ENCODE measurements around the gene KDM4B. TPM values are rescaled to one million over a fixed set of nuclear protein-coding genes. Genes with fewer than 3 reads are reported as not detected.

Gene KDM4B
- polyA plus RNA-seq, 1 experiment, result 7.7 TPM

GRCh38 chr19:5047251-5047935, 78.5 kb downstream of the KDM4B start:
- ChIA-PET CTCF (interaction anchor here (0.6 to 1.7 kb wide), 5 partner anchors 19 to 533 kb away, joined by 3 to 5 read pairs (median 3); no protein-coding TSS in a partner anchor), POLR2A (no interaction called here)
- DNase-seq (ENCODE audit: low read depth, low spot score), result no peak
- H3K9me3 ChIP-seq (ENCODE audit: control insufficient read depth, insufficient read depth, low read length), result peaks cover 4% of the 10 kb centered on the region; the same call in 1 of the 2 replicates
- TF ChIP-seq CTCF (IDR thresholded peaks at IDR 0.05; ENCODE audit: low read depth, low read length), result no peak
- no peaks in the 10 kb centered on the region for H3K27me3 ChIP-seq (ENCODE audit: control insufficient read depth, insufficient read depth, low read length)
- no peak overlapping the region for H3K27ac ChIP-seq (ENCODE audit: low read depth, low read length)
- H3K4me3 ChIP-seq (ENCODE audit: low read depth, low read length), result no peak overlapping the region

- Histone ChIP-seq H3K4me3 (ENCODE audit: low read depth, low read length) (no peak overlapping the region), H3K27ac (ENCODE audit: low read depth, low read length) (peak overlapping the region; percentile 21), H3K27me3 (ENCODE audit: control insufficient read depth, insufficient read depth, low read length) (no peaks in the 10 kb centered on the region), H3K9me3 (ENCODE audit: control insufficient read depth, insufficient read depth, low read length) (no peaks in the 10 kb centered on the region)
- peak; percentile 94 for TF ChIP-seq CTCF (IDR thresholded peaks at IDR 0.05; ENCODE audit: low read depth, low read length)
- ChIA-PET POLR2A (interaction anchor here (0.6 to 0.7 kb wide), 4 partner anchors 13 to 152 kb away, joined by 3 to 5 read pairs (median 3); no protein-coding TSS in a partner anchor), CTCF (interaction anchor here (0.6 to 1.7 kb wide), 20 partner anchors 9 to 691 kb away, joined by 3 to 5 read pairs (median 3); no protein-coding TSS in a partner anchor)
- DNase-seq (ENCODE audit: low read depth, low spot score), result peak; percentile 39
Observed at GRCh38 chr19:5048091-5048726, 79.3 kb downstream of the KDM4B start.

DNA sequence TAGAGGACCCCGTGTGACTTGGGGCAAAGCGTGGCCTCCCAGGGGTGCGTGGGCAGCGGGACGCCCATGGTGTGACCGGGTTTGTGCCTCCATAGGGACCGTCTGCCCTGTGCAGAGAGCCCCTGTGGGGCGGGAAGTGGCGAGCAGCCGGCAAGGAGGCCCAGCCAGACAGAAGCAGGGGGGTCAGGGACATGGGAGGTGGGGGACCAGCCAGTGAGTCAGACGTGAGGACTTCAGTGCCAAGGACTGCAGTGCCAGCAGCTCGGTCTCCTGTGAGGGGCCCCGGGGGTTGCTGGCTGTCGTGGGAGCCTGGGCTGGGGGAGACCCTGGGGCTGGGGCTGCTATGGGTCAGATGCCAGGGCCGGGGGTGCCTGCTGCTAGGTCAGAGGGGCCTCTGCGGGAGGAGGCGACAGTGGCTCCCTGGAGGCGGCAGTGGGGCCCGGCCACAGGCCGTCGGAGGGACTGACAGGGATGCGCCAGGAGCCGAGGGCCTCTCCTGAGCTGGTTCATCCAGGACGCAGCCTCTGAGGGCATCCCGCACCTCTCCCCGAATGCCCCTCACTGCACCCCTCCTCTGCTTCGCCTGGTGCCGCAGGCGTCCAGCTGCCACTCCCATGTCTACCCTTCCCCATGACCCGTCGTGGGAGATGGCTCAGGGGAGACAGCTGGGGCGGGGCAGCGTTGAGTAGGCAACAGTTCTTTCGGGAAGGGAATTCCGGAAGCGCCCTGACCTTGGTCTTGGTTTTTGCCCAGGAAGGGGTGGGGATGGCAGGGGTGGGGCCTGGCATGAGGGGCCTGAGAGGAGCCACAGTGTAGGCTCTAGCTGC, 80.0 kb downstream of the KDM4B start:
- TF ChIP-seq CTCF (IDR thresholded peaks at IDR 0.05; ENCODE audit: low read depth, low read length), result no peak
- H3K27me3 ChIP-seq (ENCODE audit: control insufficient read depth, insufficient read depth, low read length), result no peaks in the 10 kb centered on the region
- no peaks in the 10 kb centered on the region; the same call in 1 of the 2 replicates for H3K9me3 ChIP-seq (ENCODE audit: control insufficient read depth, insufficient read depth, low read length)
- ChIA-PET CTCF (interaction anchor here (0.6 to 1.7 kb wide), 20 partner anchors 10 to 690 kb away, joined by 3 to 5 read pairs (median 3); no protein-coding TSS in a partner anchor), POLR2A (interaction anchor here (0.6 to 0.7 kb wide), 4 partner anchors 14 to 244 kb away, joined by 3 to 5 read pairs (median 3); no protein-coding TSS in a partner anchor)
- peak overlapping the region; percentile 21 for H3K27ac ChIP-seq (ENCODE audit: low read depth, low read length)
- no peak for DNase-seq (ENCODE audit: low read depth, low spot score)
- H3K4me3 ChIP-seq (ENCODE audit: low read depth, low read length), result no peak overlapping the region

DNA sequence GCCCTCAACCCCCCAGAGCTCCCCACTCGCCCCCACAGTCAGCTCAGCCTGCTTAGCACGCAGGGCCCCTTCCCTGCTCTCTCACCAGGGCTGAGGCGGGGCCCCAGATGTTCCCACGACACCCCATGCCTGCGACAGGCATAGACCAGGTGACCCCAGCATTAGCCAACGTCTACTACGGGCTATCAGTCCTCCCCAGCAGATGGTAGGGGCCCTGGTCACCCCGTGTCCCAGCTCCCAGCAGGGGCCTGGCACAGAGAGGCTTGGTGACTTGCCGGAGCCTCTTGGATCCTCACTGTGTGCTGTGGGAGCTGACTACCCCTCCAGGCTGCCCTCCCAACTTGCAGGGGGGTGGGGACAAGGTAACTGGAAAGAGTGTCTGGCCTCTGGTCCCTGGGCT, 80.6 kb downstream of the KDM4B start:
- ChIA-PET POLR2A (interaction anchor here (0.6 to 0.7 kb wide), 2 partner anchors 82 to 244 kb away, joined by 3 read pairs; no protein-coding TSS in a partner anchor), CTCF (no interaction called here)
- no peak overlapping the region for H3K27ac ChIP-seq (ENCODE audit: low read depth, low read length)

More for the DNA sequence above, 80.6 kb downstream of the KDM4B start:
- Histone ChIP-seq H3K9me3 (ENCODE audit: control insufficient read depth, insufficient read depth, low read length) (no peaks in the 10 kb centered on the region; the same call in 1 of the 2 replicates), H3K4me3 (ENCODE audit: low read depth, low read length) (no peak overlapping the region), H3K27me3 (ENCODE audit: control insufficient read depth, insufficient read depth, low read length) (no peaks in the 10 kb centered on the region)
- no peak for TF ChIP-seq CTCF (IDR thresholded peaks at IDR 0.05; ENCODE audit: low read depth, low read length)
- no peak for DNase-seq (ENCODE audit: low read depth, low spot score)

Data from AG04450 (cell line).